Activated T-helper 1 cell treated with anti-CD3 and anti-CD28 coated beads, Interleukin-2, amount 50 U/mL, for 16 hours (primary cell): ENCODE data around the gene ST8SIA2.

Experiments
- DNase-seq, 2 donors: peaks; one replicate each; pipeline ENCODE4 v3.0.0-alpha.2; 2020; ENCODE audit warnings: low read depth in 1 of 2, low spot score in 1 of 2

The ST8SIA2 gene

GRCh38 chr15:92480361-92480760 lies 86.7 kb downstream of the ST8SIA2 start:
- no peak for DNase-seq

- DNase-seq = no peak
Observed at GRCh38 chr15:92485441-92485840, 91.8 kb downstream of the ST8SIA2 start.

GRCh38 chr15:92492551-92493115 lies 99.0 kb downstream of the ST8SIA2 start:
- DNase-seq = no peak

GRCh38 chr15:92494806-92495336 lies 101.2 kb downstream of the ST8SIA2 start:
- DNase-seq = no peak

GRCh38 chr15:92495446-92495845 lies 101.8 kb downstream of the ST8SIA2 start:
- DNase-seq = no peak

- no peak for DNase-seq
Observed at GRCh38 chr15:92499731-92500530, 106.2 kb downstream of the ST8SIA2 start.

- DNase-seq = no peak
Observed at GRCh38 chr15:92502336-92502735, 108.7 kb downstream of the ST8SIA2 start.

GRCh38 chr15:92502930-92503857 lies 109.5 kb downstream of the ST8SIA2 start:
- DNase-seq = no peak

- no peak for DNase-seq
Observed at GRCh38 chr15:92503889-92504288, 110.2 kb downstream of the ST8SIA2 start.

GRCh38 chr15:92505611-92506010 lies 111.9 kb downstream of the ST8SIA2 start:
- DNase-seq = no peak

GRCh38 chr15:92506506-92506905 lies 112.8 kb downstream of the ST8SIA2 start:
- DNase-seq = no peak

GRCh38 chr15:92510163-92510882 lies 116.6 kb downstream of the ST8SIA2 start:
- no peak for DNase-seq
